Panc1 (cell line): ENCODE results near the gene FYTTD1. TPM values are rescaled to one million over a fixed set of nuclear protein-coding genes. Genes with fewer than 3 reads are reported as not detected.
A peak's percentile ranks its signal among the peaks of the same experiment; 100 is the strongest.

ENCODE experiments used
- ATAC-seq: fragments of 200-7000 bp; cut with Tn5 transposase; 2 replicates; pipeline ENCODE4 v1.9.1; 2020; ENCODE audit warnings: mild to moderate bottlenecking, moderate library complexity
- BruUV-seq: library from RNA; stranded (reverse); fragments of 400-500 nt; replicated peaks from 2 replicates; lab custom pipeline; 2021; lab: Mats Ljungman, UMichigan
- CTCF ChIA-PET: fragments of 300-600 bp; sonication (Branson Sonifier 250); formaldehyde crosslinking; loops from one replicate; lab custom pipeline; 2022; ENCODE audit warnings: antibody characterized with exemption; lab: Charles Lee
- POLR2A ChIA-PET: fragments of 300-600 bp; sonication (Branson Sonifier 250); formaldehyde crosslinking; loops from one replicate; lab custom pipeline; 2022; ENCODE audit warnings: antibody characterized with exemption; lab: Charles Lee
- DNase-seq: peaks from one replicate; pipeline ENCODE4 v3.0.0-alpha.2; 2010; ENCODE audit warnings: low read depth, low spot score
- H3K27ac ChIP-seq: 2 replicates; pipeline ENCODE4 v1.5.1; 2011; ENCODE audit warnings: mild to moderate bottlenecking, low read length, inconsistent platforms
- H3K27me3 ChIP-seq: fragments of 200-500 bp; sonication (Bioruptor generic); 2 replicates; pipeline ENCODE4 v1.6.0; 2014; ENCODE audit warnings: low read length, inconsistent platforms; ENCODE audit not compliant: control insufficient read depth, insufficient read depth
- H3K36me3 ChIP-seq: fragments of 200-500 bp; sonication (Bioruptor generic); 2 replicates; pipeline ENCODE4 v1.5.1; 2014; ENCODE audit warnings: inconsistent platforms, mild to moderate bottlenecking, low read length, moderate library complexity; ENCODE audit not compliant: control insufficient read depth, insufficient read depth
- H3K4me1 ChIP-seq: 2 replicates; pipeline ENCODE4 v1.5.1; 2011; ENCODE audit warnings: inconsistent platforms, mild to moderate bottlenecking, low read length, moderate library complexity; ENCODE audit not compliant: control insufficient read depth, insufficient read depth
- H3K4me3 ChIP-seq, 2 experiments: 2 replicates each; pipeline ENCODE4 v1.5.1; 2011 to 2012; ENCODE audit warnings: low read depth in 2 of 2, low read length in 2 of 2, mild to moderate bottlenecking in 2 of 2, inconsistent platforms in 1 of 2, moderate library complexity in 1 of 2
- H3K9me3 ChIP-seq: fragments of 200-500 bp; sonication (Bioruptor generic); 2 replicates; pipeline ENCODE4 v1.5.1; 2014; ENCODE audit warnings: low read depth, mild to moderate bottlenecking, inconsistent platforms, low read length, moderate library complexity; ENCODE audit not compliant: control insufficient read depth, insufficient read depth
- POLR2AphosphoS5 ChIP-seq: IDR thresholded peaks from 2 replicates; pipeline ENCODE4 v1.6.1; 2012; ENCODE audit warnings: mild to moderate bottlenecking, low read depth, low read length, moderate library complexity
- SIN3A ChIP-seq: IDR thresholded peaks from 2 replicates; pipeline ENCODE4 v1.6.1; 2012; ENCODE audit warnings: low read depth, mild to moderate bottlenecking, low read length, moderate library complexity, borderline replicate concordance; ENCODE audit not compliant: insufficient read depth
- TCF7L2 ChIP-seq: IDR thresholded peaks from 2 replicates; pipeline ENCODE4 v1.6.1; 2011; ENCODE audit warnings: mild to moderate bottlenecking, low read depth, low read length, inconsistent platforms
- in situ Hi-C: cut with HindIII; loops from 2 replicates; pipeline ENCODE4 v1.10.0; 2016; ENCODE audit warnings: low sequenced_read_pairs, low pct_unique_long_range_greater_than_20kb
- intact Hi-C: fragments of 100-400 bp; cut with micrococcal nuclease; formaldehyde crosslinking; loops from one replicate; pipeline ENCODE4 v1.10.0; 2022; ENCODE audit not compliant: unreplicated experiment
- total RNA-seq: library from RNA; stranded (reverse); gene quantifications from one replicate; pipeline ENCODE4 v1.2.1, GENCODE V29; 2021; ENCODE audit not compliant: unreplicated experiment
- TF ChIP-seq, protein P1 (sequence below), 2 experiments: IDR thresholded peaks; 2 replicates each; pipeline ENCODE4 v1.6.1; 2011 to 2012; ENCODE audit warnings: low read depth in 2 of 2, control low read depth in 1 of 2, low read length in 1 of 2, mild to moderate bottlenecking in 1 of 2, moderate library complexity in 1 of 2; ENCODE audit not compliant: insufficient read depth in 1 of 2
- TF ChIP-seq, protein P2 (sequence below): fragments of 450-650 bp; IDR thresholded peaks from 2 replicates; pipeline ENCODE4 v1.5.1; 2017; ENCODE audit warnings: mild to moderate bottlenecking

FYTTD1 gene
- total RNA-seq, 1 experiment from 2014 or later = 77.8 TPM

DNA sequence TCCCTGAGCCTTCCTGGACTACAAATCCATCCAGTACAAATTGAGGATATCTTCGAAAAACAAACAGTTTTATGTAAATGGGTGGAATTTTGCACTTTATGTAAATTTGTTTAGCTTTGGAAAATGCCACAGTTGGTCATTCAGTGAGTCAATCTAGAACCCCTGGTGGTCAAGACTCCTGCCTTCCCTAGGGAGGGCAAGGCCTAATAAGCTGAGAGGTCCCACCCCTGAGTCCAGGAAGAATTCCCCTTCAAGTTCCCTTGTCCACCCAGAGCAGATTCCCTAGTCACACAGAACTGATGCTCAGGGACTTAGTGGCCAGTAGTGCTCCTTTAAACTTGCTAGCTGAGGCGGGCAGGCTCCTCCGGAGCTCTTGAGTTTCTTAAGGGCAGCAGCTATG, 6.9 kb upstream of the FYTTD1 start:
- no peak for DNase-seq
- intact Hi-C loops = no loop called here
- TF ChIP-seq TCF7L2 (no peak), SIN3A (no peak), POLR2AphosphoS5 (no peak)
- TF ChIP-seq, protein P1, sequence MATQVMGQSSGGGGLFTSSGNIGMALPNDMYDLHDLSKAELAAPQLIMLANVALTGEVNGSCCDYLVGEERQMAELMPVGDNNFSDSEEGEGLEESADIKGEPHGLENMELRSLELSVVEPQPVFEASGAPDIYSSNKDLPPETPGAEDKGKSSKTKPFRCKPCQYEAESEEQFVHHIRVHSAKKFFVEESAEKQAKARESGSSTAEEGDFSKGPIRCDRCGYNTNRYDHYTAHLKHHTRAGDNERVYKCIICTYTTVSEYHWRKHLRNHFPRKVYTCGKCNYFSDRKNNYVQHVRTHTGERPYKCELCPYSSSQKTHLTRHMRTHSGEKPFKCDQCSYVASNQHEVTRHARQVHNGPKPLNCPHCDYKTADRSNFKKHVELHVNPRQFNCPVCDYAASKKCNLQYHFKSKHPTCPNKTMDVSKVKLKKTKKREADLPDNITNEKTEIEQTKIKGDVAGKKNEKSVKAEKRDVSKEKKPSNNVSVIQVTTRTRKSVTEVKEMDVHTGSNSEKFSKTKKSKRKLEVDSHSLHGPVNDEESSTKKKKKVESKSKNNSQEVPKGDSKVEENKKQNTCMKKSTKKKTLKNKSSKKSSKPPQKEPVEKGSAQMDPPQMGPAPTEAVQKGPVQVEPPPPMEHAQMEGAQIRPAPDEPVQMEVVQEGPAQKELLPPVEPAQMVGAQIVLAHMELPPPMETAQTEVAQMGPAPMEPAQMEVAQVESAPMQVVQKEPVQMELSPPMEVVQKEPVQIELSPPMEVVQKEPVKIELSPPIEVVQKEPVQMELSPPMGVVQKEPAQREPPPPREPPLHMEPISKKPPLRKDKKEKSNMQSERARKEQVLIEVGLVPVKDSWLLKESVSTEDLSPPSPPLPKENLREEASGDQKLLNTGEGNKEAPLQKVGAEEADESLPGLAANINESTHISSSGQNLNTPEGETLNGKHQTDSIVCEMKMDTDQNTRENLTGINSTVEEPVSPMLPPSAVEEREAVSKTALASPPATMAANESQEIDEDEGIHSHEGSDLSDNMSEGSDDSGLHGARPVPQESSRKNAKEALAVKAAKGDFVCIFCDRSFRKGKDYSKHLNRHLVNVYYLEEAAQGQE (IDR thresholded peaks at IDR 0.05; ENCODE audit: insufficient read depth in 1 of 2, low read depth in 2 of 2, low read length in 1 of 2) = no peak
- TF ChIP-seq, protein P2, sequence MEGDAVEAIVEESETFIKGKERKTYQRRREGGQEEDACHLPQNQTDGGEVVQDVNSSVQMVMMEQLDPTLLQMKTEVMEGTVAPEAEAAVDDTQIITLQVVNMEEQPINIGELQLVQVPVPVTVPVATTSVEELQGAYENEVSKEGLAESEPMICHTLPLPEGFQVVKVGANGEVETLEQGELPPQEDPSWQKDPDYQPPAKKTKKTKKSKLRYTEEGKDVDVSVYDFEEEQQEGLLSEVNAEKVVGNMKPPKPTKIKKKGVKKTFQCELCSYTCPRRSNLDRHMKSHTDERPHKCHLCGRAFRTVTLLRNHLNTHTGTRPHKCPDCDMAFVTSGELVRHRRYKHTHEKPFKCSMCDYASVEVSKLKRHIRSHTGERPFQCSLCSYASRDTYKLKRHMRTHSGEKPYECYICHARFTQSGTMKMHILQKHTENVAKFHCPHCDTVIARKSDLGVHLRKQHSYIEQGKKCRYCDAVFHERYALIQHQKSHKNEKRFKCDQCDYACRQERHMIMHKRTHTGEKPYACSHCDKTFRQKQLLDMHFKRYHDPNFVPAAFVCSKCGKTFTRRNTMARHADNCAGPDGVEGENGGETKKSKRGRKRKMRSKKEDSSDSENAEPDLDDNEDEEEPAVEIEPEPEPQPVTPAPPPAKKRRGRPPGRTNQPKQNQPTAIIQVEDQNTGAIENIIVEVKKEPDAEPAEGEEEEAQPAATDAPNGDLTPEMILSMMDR = no peak
- no peak overlapping the region for H3K4me3 ChIP-seq
- H3K4me1 ChIP-seq = peaks cover 7% of the 10 kb centered on the region
- H3K36me3 ChIP-seq = no peaks in the 10 kb centered on the region
- ChIA-PET POLR2A (no interaction called here), CTCF (no interaction called here)
- in situ Hi-C loops = no loop called here
- H3K27ac ChIP-seq = no peak overlapping the region
- ATAC-seq = peak; percentile 44; the same call in 1 of the 2 replicates
- H3K9me3 ChIP-seq = no peaks in the 10 kb centered on the region
- no TSS peak for BruUV-seq
- H3K27me3 ChIP-seq = no peaks in the 10 kb centered on the region

DNA sequence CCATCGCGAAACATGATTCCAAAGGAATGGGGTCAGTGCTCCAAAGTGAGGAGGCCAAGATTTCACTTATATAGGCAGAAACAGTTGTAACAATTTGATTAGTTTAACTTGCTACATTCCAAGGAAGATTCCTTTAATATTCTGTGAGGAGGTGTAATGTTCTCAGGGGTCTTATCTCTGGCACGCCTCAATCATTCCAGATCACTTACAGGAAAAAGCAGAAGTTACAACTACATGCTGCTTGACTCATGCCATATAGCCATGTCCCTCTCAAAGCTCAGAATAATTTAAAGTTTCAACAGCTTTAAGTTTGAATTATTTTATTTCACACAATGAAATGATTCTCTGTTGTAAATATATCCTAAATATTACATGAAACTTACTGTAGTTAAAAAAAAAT, 3.5 kb upstream of the FYTTD1 start:
- no peak for DNase-seq
- TF ChIP-seq SIN3A (no peak), POLR2AphosphoS5 (no peak)
- TF ChIP-seq, protein P2 = no peak
- TF ChIP-seq, protein P1 (IDR thresholded peaks at IDR 0.05; ENCODE audit: insufficient read depth in 1 of 2, low read depth in 2 of 2, low read length in 1 of 2) = no peak
- no peaks in the 10 kb centered on the region for H3K9me3 ChIP-seq
- H3K27me3 ChIP-seq = no peaks in the 10 kb centered on the region
- in situ Hi-C loops = no loop called here
- H3K4me3 ChIP-seq = no peak overlapping the region
- ChIA-PET POLR2A (no interaction called here), CTCF (no interaction called here)
- no peak for ATAC-seq
- no peak overlapping the region; the same call in 1 of the 2 replicates for H3K27ac ChIP-seq
- H3K4me1 ChIP-seq = peaks cover 9% of the 10 kb centered on the region; the same call in 1 of the 2 replicates
- no peaks in the 10 kb centered on the region for H3K36me3 ChIP-seq
- intact Hi-C loops = no loop called here
- BruUV-seq = no TSS peak
